SK-MEL-5 (cell line): ENCODE results near the gene PRSS3. TPM values are rescaled to one million over a fixed set of nuclear protein-coding genes. Genes with fewer than 3 reads are reported as not detected.
"Not testable (repeated sequence)": the region's sequence is repeated elsewhere in the genome, so short reads cannot be mapped to it uniquely, and the experiment has no call there.

ENCODE experiments used
- DNase-seq: peaks from one replicate; pipeline ENCODE4 v3.0.0-alpha.2; 2016; ENCODE audit warnings: low read depth, low spot score
- in situ Hi-C: cut with HindIII; loops from 2 replicates; pipeline ENCODE4 v1.10.0; 2016; ENCODE audit warnings: low sequenced_read_pairs, high pct_unique_total_duplicates, low pct_unique_long_range_greater_than_20kb
- total RNA-seq: library from RNA; depleted of rRNA; stranded (reverse); fragments of >200 nt; shearing (Covaris generic); gene quantifications from 2 replicates; pipeline ENCODE4 v1.2.3, GENCODE V29; 2014

The PRSS3 gene
- total RNA-seq, 1 experiment from 2014 or later: not detected

- DNase-seq: not testable (repeated sequence)
Measured at GRCh38 chr9:33807156-33807555, 11.8 kb downstream of the PRSS3 start.

DNA sequence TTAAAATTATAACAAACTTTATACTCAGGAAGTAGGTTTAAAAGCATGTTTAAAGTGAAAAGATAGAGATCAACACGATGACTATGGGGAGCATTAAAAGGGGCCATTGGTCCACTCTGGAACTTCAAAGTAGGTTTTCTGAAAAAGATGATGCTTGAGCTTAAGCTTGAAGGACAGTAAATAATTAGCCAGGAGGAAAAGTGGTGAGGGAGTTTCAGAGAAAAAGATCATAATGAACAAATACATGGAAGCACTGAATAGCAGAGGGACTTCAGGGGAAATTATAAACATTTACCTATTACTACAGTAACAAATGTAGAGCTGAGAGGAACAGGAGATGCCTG lies 13.6 kb downstream of the PRSS3 start:
- DNase-seq, in situ Hi-C loops: not testable (repeated sequence)

More at GRCh38 chr9:33807156-33807555, 11.8 kb downstream of the PRSS3 start:
- in situ Hi-C loops: not testable (repeated sequence)

DNA sequence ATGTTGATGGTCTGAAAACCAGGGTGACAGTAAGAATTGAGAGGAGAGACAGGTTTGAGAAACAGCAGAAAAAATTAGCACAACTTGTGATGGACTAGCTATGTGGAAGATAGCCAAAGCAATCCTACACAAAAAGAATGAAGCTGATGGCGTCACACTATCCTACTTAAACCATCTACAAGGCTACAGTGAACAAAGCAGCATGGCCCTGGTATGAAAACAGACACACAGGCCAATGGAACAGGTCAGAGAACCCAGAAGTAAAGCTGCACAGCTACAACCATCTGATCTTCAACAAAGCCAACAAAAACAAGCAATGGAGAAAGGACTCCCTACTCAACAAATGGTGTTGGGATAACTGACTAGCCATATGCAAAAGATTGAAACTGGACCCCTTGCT lies 14.1 kb downstream of the PRSS3 start:
- no peak for DNase-seq
- in situ Hi-C loops: no loop called here

GRCh38 chr9:33813712-33814641 lies 18.6 kb downstream of the PRSS3 start:
- peak; percentile 92 for DNase-seq
- in situ Hi-C loops: no loop called here

DNA sequence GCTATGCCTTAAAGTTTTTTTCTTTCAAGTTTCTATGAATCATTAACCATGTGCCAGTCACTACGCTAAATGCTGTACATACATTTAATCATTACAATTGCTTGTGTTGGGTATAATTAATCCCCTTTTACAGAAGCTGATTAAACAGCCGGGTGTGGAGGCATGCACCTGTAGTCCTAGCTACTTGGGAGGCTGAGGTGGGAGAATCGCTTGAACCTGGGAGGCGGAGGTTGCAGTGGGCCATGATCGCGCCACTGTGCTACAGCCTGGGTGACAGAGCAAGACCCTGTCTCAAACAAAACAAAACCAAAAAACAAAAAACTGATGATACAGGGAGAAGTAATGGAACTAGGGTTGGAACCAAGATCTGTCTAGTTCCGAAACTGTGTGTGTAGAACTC lies 20.4 kb downstream of the PRSS3 start:
- no peak for DNase-seq
- in situ Hi-C loops: no loop called here

DNA sequence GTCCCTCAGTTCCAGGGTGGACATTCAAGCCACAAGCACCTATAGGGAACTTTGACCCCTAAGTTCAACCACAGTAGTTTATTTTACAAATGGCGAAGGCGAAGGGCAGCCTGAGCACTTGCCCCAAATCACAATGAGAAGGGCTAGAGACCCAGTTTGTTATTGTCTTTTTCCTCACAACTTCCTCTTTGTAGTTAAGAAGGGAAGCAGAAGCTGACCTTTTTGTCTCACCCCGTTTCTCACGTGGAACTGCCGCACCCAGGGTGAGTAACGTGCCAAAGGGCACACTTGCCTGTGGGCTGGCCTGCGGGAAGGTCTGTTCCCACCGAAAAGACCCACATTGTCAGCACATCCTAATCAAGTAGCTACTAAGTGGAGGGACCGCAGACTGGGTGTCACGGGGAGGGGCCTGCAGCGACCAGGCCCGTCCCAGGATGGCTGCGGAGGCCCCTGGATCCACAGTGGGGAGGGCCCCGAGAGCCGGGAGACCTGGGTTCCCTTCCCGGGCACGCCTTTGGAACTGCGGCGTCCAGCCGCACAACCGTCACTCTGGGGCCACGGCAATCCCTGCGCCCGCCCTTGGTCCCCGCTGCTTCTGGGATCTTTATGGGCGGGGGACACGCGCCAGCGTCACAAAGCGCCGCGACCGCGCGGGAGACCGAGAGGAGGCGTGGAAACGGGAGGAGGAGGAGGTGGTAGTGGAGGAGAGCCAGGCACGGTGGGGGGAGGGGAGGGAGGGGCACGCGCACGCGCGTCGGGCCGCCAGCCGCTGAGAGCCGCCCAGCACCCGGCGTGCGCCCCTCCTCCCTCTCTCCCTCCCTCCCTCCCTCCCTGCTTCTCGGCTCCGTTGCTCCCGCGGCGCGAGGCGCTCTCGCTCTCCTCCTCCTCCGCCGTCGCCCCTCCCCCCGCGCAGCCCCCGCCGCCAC lies 21.2 kb downstream of the PRSS3 start, which contains the start of gene UBE2R2:
TSS of gene UBE2R2 (plus strand) at position 834 of the 926 bp plus-strand sequence. CDS start 598 bp downstream, outside the sequence.
- in situ Hi-C loops: no loop called here
- DNase-seq: peak; percentile 85

DNA sequence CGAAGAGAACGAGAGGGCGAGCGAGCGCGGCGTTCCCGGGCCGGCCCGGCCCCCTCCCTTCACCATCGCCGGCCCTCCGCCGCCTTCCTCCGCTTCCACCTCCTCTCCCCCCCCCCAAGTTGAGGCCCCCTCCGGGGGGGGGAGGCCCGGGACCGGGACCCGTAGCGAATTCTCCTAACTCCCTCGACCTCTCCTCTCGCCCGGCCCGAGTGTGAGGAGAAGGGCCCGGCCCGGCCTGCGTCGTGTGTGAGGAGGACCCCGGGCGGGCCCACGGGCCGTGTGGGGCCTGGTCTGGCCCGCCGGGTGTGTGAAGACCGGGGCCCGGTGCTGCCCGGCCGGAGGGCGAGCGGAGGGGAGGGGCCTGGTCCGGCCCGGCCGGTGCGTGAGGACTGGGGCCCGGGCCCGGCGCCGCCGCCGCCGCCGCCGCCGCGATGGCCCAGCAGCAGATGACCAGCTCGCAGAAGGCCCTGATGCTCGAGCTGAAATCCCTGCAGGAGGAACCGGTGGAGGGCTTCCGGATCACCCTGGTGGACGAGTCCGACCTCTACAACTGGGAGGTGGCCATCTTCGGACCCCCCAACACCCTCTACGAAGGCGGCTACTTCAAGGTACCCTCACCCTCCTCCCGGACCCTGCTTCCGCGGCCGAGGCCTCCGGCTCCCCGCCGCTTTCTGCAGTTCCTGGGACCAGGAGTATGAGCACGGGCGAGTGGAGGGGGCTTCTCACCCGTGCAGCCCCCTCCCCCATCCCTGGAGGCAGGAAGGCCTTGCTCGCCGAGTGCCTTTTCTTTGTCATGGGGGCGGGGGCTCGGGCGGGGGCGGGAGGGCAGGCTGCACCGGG lies 22.2 kb downstream of the PRSS3 start:
- in situ Hi-C loops: no loop called here
- peak; percentile 67 for DNase-seq

DNA sequence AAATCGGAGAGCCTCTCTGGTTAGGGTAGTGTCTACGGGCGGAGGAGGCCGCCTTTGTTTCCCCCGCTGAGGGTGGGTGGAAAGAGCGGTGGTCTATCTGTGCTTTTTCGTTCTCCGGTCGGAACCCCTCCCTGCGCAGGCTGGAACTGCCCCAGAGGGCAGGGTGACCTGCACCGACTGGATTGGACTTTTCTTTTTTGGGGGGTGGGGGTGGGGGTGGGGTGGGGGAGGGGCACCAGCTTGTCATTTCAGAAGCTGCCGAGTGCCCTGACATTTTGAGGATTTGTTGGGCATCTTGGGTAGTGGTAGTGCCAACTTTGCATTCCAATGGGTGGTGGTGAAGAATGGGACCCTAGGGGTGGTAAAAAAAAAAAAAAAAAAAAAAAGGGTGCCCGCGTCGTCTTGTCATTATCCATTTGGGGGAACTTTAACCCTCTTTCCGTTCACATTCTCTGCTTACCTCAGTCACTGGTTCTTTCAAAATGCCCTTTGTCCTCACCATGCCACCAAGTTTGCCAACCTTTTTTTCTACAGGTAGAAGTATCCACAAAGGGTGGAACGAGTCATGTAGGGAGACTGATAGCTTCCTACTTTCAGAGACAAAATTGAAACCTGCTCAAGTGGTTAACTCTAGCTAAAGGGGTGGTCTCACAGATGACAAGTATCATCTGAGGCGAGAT lies 22.9 kb downstream of the PRSS3 start:
- no peak for DNase-seq
- in situ Hi-C loops: no loop called here

GRCh38 chr9:33818847-33819500 lies 23.6 kb downstream of the PRSS3 start:
- in situ Hi-C loops: no loop called here

GRCh38 chr9:33820231-33820745 lies 24.9 kb downstream of the PRSS3 start:
- in situ Hi-C loops: no loop called here
- no peak for DNase-seq

More at GRCh38 chr9:33818847-33819500, 23.6 kb downstream of the PRSS3 start:
- DNase-seq: no peak

- no peak for DNase-seq
- in situ Hi-C loops: no loop called here
Measured at GRCh38 chr9:33823801-33824200, 28.4 kb downstream of the PRSS3 start.

DNA sequence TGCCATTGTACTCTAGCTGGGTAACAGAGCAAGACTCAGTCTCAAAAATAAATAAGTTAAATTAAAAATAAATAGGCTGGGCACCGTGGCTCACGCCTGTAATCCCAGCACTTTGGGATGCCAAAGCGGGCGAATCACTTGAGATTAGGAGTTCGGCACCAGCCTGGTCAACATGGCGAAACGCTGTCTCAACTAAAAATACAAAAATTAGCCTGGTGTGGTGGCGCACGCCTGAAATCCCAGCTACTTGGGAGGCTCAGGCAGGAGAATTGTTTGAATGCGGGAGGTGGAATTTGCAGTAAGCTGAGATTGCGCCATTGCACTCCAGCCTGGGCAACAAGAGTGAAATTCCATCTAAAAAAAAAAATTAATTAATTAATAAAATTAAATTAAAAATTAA lies 31.9 kb downstream of the PRSS3 start:
- in situ Hi-C loops, DNase-seq: not testable (repeated sequence)

DNA sequence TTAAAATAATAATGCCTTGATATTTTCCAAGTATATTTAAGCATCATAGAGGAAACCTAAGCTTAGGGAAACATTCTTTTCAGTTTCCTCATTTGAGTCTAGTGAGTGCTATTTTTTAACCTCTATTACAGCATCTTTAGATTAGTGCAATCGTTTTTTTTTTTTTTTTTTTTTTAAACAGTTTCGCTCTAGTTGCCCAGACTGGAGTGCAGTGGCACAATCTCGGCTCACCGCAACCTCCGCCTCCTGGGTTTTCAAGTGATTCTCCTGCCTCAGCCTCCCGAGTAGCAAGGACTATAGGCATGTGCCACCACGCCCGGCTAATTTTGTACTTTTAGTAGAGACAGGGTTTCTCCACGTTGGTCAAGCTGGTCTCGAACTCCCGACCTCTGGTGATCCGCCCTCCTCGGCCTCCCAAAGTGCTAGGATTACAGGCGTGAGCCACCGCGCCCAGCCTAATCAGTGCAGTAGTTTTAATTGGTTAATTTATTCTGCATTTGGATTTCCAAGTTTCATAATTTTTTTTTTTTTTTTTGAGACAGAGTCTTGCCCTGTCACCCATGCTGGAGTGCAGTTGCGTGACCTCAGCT lies 34.4 kb downstream of the PRSS3 start:
- in situ Hi-C loops, DNase-seq: not testable (repeated sequence)

- DNase-seq: no peak
- in situ Hi-C loops: no loop called here
Measured at GRCh38 chr9:33835625-33836260, 40.4 kb downstream of the PRSS3 start.

- DNase-seq, in situ Hi-C loops: not testable (repeated sequence)
Measured at GRCh38 chr9:33836261-33836660, 40.9 kb downstream of the PRSS3 start.
